NCI-H524 treated with DMSO at 0.1 percent for 48 hours (cell line): ENCODE results near the gene MEFV.
"Not testable (repeated sequence)": the region's sequence is repeated elsewhere in the genome, so short reads cannot be mapped to it uniquely, and the experiment has no call there.

Experiments
- DNase-seq: peaks from one replicate; lab custom pipeline; 2025; lab: John Stamatoyannopoulos, UW

Gene MEFV

DNA sequence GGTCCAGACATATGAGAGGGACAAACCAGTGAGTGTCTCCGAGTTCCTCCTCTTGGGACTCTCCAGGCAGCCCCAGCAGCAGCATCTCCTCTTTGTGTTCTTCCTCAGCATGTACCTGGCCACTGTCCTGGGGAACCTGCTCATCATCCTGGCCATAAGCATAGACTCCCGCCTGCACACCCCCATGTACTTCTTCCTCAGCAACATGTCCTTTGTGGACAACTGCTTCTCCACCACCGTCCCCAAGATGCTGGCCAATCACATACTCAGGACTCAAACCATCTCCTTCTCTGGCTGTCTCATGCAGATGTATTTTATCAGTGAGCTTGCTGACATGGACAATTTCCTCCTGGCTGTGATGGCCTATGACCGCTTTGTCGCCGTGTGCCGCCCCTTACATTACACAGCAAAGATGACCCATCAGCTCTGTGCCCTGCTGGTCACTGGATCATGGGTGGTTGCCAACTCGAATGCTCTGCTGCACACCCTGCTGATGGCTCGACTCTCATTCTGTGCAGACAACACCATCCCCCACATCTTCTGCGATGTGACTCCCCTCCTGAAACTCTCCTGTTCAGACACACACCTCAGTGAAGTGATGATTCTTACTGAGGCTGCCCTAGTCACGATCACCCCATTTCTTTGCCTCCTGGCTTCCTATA lies 40.7 kb downstream of the MEFV start:
- DNase-seq = no peak

DNA sequence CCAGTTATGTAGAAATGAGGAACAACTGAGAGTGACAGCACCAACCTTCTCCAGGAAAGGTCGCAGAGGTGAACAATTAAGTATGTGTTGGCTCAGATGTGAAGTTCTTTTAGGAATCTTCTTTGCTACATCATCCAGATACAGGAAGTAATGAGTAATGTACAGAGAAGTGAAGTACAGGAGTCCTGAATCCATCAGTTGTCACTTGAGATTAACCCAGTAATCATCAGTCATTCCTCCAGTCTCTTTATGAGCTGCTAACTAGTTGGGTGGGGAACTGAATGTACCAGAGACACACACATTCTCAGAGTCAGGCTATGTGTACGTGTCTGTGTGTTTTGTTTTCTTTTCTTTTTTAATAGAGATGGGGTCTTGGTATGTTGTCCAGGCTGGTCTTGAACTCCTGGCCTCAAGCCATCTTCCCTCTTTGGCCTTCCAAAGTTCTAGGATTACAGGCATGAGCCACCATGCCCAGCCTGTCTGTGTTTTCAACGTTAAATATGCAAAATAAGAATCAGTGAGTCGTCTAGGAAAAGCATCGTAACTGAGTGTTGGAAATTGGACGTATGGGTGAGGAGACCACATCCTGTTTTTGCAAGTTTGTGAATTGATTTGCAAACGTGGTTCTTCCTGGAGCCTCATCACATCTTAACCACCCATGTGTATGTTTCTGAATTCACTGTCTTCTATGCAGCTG lies 41.4 kb downstream of the MEFV start:
- DNase-seq = no peak

DNA sequence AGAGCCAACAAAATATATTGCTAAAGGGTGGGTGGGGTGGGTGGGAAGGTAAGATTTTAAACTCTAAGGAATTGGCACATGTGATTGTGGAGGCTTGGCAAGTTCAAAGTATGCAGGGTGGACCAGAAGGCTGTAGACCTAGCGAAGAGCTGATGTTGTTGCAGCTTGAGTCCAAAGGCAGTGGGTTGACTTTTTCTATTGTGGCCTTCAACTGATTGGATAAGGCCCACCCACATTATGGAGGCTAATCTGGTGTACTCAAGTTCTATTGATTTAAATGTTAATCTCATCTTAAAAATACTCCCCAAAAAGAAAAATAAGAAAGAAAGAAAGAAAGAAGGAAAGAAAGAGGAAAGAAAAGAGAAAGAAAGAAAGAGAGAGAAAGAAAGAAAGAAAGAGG lies 43.9 kb downstream of the MEFV start:
- DNase-seq = no peak

DNA sequence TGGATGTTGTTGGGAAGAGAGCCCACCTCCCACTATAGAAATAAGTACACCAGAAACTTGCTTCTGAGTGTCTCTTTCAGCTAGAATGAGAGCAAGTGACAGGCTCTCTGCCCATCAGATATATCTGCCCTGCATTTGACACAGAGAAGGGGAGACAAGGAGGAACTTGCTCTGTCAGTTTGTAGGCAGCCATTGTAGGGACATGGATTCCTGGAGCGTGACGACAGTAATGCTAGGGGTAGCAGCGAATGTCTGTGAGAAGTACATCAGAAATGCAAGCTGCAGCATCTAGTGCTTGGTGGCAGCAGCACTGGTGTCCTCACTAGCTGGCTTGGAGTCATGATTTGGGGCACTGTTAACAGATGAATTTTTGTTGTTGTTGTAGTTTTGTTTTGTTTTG lies 44.4 kb downstream of the MEFV start:
- DNase-seq = no peak

DNA sequence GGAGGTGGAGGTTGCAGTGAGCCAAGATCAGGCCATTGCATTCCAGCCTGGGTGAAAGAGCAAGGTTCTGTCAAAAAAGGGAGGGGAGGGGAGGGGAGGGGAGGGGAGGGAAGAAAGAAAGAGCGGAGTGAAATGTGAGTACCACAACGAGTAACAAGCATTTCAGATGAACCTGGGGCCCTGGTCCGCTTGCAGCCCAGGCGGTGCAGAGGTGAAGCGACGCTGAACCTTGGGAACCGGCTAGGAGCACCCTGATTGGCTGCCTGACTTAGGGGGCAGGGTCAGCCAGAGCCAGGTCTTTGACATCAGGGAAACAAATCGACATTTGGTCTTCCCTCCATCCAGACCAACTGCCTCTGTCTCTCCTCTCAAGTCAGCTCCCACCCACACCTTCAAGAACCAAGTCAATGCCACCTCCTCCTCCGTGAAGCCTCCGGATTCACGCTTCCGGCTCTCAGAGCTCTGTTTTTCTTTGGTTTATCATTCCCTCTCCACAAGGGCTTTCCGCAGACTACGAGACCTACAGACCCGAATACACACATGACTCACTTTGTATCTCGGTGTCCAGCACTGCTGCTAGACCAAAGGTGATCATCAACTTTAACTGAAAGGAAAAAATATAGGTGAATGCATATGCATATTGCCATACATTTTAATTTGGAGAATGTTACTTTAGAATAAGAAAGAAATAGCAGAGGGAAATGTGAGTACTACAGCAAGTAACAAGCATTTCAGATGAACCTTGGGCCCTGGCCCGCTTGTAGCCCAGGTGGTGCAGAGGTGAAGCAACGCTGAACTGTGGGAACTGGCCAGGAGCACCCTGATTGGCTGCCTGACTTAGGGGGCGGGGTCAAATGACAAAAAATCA lies 49.1 kb downstream of the MEFV start:
- no peak for DNase-seq

DNA sequence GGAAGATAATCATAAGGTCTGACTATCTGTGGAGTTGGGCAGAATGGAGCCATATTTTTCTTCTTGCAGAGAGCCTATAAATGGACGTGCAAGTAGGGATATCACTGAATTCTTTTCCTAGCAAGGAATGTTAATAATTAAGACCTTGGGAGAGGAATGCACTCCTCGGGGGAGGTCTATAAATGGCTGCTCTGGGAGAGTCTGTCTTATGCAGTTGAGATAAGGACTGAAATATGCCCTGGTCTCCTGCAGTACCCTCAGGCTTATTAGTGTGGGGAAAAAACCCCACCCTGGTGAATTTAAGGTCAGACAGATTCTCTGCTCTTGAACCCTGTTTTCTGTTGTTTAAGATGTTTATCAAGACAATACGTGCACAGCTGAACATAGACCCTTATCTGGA lies 50.5 kb downstream of the MEFV start:
- DNase-seq = not testable (repeated sequence)

DNA sequence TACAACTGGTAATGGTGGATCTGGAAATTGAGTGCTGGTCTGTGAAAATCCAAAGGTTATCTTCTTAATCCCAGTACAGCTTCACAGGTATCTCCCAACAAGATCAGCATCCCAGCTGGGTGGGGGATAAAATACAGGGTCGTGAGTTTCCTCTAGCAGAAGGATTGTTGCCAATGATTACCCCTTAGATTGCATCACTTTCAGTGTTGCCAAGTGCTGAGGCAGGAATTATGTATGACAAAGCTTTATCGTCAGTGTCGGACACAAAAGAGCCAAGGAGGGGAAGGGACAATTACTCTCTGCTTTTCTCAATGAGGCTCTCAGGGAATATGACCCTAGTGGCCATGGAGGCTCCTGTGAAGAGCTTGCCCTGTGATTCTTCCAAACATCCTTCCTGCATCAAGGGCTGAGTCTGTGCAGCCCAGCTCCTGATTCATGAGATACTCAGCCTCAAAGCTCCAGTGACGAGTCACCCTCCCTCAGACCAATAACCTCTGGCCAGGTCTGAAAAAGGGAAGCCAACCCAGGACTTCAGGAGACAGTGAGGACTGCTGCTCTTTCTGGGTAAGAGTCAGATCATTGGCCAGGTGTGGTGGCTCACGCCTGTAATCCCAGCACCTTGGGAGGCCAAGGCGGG lies 53.4 kb downstream of the MEFV start:
- no peak for DNase-seq

DNA sequence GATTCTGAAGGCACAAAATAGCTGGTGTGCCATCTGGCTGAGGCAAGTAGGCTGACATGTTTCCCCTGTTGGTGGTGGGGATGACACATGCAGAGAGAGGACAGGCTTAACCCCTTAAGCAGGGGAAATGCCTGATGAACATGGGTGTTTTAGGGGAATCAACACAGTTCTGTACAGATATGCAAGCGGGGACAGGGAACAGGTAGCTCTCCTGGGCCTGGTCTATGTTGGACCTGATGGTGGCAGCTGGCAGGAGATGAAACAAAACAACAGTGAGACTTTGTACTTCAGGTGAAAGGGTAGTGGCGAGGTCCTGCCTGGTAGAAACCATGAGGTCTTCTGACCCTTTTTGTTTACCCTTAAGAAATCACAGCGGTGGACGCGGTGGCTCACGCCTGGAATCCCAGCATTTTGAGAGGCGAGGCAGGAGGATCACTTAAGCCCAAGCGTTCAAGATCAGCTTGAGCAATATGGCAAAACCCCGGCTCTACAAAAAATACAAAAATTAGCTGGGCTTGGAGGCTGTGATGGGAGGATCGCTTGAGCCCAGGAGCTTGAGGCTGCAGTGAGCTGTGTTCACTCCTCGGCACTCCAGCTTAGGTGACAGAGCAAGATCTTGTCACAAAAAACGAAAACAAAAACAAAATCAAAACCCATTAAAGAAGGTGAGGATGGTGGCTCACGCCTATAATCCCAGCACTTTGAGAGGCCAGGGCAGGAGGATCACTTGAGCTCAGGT lies 57.9 kb downstream of the MEFV start:
- no peak for DNase-seq

DNA sequence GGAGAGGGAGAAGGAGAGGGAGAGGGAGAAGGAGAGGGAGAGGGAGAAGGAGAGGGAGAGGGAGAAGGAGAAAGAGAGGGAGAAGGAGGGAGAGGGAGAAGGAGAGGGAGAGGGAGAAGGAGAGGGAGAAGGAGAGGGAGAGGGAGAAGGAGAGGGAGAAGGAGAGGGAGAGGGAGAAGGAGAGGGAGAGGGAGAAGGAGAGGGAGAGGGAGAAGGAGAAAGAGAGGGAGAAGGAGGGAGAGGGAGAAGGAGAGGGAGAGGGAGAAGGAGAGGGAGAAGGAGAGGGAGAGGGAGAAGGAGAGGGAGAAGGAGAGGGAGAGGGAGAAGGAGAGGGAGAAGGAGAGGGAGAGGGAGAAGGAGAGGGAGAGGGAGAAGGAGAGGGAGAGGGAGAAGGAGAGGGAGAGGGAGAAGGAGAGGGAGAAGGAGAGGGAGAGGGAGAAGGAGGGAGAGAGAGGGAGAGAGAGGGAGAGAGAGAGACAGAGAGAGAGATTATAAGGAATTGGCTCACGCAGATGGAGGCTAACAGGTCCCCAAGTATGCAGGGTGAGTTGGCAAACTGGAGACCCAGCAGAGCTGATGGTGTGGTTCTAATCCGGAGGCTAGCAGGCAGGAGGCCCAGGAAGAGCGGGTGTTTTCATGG lies 58.6 kb downstream of the MEFV start:
- not testable (repeated sequence) for DNase-seq

DNA sequence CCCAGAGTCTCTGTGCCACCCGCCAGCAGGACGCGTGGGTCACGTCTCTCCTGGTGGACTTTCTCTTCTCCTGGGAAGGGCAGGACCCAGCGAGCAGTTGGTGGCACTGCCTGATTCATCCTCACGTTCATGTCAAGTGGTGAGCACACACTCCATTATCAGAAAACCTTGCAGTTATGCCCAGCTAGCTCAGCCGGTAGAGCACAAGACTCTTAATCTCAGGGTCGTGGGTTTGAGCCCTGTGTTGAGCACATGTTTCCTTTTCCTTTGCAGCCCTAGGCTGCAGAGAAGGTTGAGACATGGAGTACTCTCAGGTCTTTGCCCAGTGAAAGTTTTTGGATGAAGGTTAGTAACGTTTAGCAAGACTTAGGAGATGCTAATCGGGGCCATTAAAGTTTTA lies 60.5 kb downstream of the MEFV start:
- no peak for DNase-seq

DNA sequence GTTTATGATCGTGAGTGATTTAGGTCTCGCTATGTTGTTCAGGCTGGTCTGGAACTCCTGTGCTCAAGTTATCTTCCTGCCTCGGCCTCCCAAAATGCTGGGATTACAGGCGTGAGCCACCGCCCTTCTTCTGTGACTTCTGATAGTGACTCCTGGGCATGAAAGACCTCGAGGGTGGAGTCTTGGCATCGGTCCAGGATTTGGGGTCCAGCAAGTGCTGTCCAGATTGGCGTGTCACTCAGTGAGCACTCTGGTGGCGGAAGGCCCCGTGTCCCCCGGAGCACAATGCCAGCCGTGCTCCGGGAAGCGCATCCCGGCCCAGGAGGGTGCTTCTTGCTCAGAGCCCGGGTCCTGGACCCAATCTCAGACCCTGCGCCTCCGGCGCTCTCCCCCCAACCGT lies 61.6 kb downstream of the MEFV start:
- no peak for DNase-seq

DNA sequence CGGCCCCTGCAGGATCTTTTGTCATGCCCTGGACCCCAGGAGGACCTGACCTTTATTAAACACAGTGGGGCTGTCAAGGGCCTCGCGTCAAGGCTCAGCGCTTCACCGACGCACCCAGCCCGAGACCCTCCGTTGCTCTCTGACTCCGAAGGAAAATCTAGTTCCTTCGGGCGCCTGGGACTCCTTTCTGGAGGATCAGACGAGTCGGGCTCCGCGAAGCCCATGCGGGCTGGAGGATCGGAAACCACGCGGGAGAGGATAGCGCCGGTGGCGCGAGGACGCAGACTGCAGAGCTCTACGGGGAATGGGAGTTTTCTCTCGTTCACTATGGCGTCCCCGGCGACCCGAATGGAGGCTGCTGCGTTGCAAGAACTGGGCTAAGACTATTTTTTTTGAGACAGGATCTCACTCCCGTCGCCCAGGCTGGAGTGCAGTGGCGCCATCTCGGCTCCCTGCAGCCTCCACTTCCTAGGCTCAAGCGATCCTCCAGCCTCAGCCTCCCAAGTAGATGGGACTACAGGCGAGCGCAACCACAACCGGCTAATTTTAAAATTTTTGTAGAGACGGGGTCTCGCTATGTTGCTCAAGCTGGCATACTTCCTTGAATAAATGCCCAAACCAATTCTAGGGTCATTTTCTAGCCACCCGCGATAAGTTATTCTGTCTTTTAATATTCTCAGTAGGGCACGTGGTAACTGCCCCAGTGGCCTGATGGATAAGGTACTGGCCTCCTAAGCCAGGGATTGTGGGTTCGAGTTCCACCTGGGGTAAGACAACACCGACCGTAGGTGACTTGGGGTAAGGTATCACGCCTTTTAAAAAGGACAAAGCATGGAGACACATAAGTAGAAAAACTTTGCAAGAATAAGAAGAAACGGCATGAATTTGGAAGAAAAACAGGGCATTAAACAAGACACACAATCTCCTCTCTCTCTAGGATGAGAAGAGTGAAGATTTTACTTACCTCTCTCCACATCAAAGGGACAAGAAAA lies 62.9 kb downstream of the MEFV start:
- DNase-seq = no peak

DNA sequence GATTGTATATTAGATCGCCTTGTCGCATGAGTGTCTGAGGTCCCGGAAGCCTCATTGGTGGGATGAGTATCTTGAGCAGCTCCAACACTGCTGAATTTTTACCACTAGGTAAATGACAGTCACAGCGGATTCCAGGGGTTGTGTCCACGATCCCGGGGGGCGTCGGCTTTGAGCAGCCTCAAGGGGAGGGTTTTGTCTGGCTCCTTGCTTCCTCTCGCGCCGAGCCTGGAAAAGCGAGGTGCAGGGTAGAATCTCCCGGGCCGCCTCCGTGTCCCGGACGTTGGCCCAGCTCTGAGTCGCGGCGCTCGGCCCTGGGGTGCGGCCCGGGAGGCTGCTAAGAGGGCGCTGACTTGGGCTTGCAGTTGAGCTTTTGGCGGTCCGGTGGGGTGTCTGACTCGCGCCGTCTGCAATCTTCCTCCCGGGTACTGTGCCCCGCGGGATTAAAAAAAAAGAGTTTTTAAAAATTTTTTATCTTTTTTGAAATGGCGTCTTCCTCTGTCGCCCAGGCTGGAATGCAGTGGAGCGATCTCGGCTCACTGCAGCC lies 63.9 kb downstream of the MEFV start:
- no peak for DNase-seq
